Transverse colon (tissue), 4 donors: Measurements from ENCODE around the gene NT5C1A. TPM values are rescaled to one million over a fixed set of nuclear protein-coding genes. Genes with fewer than 3 reads are reported as not detected.
A peak's percentile ranks its signal among the peaks of the same experiment; 100 is the strongest.

Experiments used
- DNase-seq: peaks from one replicate; pipeline ENCODE4 v3.0.0-alpha.2; 2019
- H3K27ac ChIP-seq, 4 donors: fragments of 200-600 bp; sonication (generic); 2 replicates each; pipeline ENCODE4 v1.5.1; 2016 to 2018; ENCODE audit warnings: inconsistent platforms in 4 of 4
- H3K27me3 ChIP-seq: fragments of 200-600 bp; sonication (generic); 2 replicates; pipeline ENCODE4 v1.5.1; 2017; ENCODE audit warnings: inconsistent platforms
- H3K36me3 ChIP-seq, 4 donors: fragments of 200-600 bp; sonication (generic); 2 replicates each; pipeline ENCODE4 v1.5.1; 2017 to 2019; ENCODE audit warnings: inconsistent platforms in 4 of 4
- H3K4me1 ChIP-seq, 4 donors: fragments of 200-600 bp; sonication (generic); 2 replicates each; pipeline ENCODE4 v1.5.1; 2017 to 2020; ENCODE audit warnings: inconsistent platforms in 4 of 4
- H3K4me3 ChIP-seq, 4 donors: fragments of 200-600 bp; sonication (generic); 1 replicate in 1 of 4; 2 replicates in 3 of 4; pipeline versions ENCODE4 v1.5.1 to v1.6.1; 2017 to 2019; ENCODE audit warnings: inconsistent platforms in 4 of 4
- H3K9me3 ChIP-seq, 2 donors: fragments of 200-600 bp; sonication (generic); 2 replicates each; pipeline ENCODE4 v1.5.1; 2017 to 2019; ENCODE audit warnings: inconsistent platforms in 2 of 2
- EP300 ChIP-seq: sonication (generic); formaldehyde crosslinking; IDR thresholded peaks from one replicate; pipeline ENCODE4 v1.6.1; 2017; ENCODE audit warnings: antibody characterized with exemption, low read depth
- POLR2A ChIP-seq: fragments of 450-650 bp; IDR thresholded peaks from one replicate; pipeline ENCODE4 v1.6.1; 2016; ENCODE audit warnings: antibody characterized with exemption, mild to moderate bottlenecking, moderate library complexity
- POLR2AphosphoS5 ChIP-seq, 3 donors: sonication (generic); formaldehyde crosslinking; IDR thresholded peaks; one replicate each; pipeline ENCODE4 v1.6.1; 2016; ENCODE audit warnings: antibody characterized with exemption in 3 of 3
- WGBS, 2 donors: methylation state at CpG; one replicate each; pipeline ENCODE4 v1.1.5; 2018; ENCODE audit warnings: low coverage in 1 of 2; 5-methylcytosine and 5-hydroxymethylcytosine counted together
- in situ Hi-C, 4 donors: fragments of 200-750 bp; cut with MboI; loops; one replicate each; pipeline versions ENCODE4 v1.15.0 to v1.15.1; 2017; ENCODE audit warnings: low sequenced_read_pairs in 3 of 4, low pct_ligation_motif_present in 1 of 4, low pct_unique_long_range_greater_than_20kb in 1 of 4
- intact Hi-C: fragments of 100-400 bp; cut with DNase I; formaldehyde crosslinking; loops from one replicate; pipeline ENCODE4 v1.15.1; 2023; ENCODE audit warnings: low total_unique reads
- total RNA-seq, 4 donors: library from RNA; depleted of rRNA; stranded (reverse); fragments of >200 nt; gene quantifications; one replicate each; pipeline ENCODE4 v1.1.0, GENCODE V29; 2016
- TF ChIP-seq, protein P1 (sequence below), 5 experiments: fragments of 200-600 bp in 3 of 5; fragments of 450-650 bp in 2 of 5; sonication (generic) in 3 of 5; IDR thresholded peaks; 1 replicate in 2 of 5; 2 replicates in 3 of 5; pipeline ENCODE4 v1.5.1; 2016 to 2017; ENCODE audit warnings: antibody characterized with exemption in 5 of 5, inconsistent platforms in 3 of 5, mild to moderate bottlenecking in 2 of 5, moderate library complexity in 1 of 5

The NT5C1A gene
- total RNA-seq, 4 donors from 2014 or later = not detected

DNA sequence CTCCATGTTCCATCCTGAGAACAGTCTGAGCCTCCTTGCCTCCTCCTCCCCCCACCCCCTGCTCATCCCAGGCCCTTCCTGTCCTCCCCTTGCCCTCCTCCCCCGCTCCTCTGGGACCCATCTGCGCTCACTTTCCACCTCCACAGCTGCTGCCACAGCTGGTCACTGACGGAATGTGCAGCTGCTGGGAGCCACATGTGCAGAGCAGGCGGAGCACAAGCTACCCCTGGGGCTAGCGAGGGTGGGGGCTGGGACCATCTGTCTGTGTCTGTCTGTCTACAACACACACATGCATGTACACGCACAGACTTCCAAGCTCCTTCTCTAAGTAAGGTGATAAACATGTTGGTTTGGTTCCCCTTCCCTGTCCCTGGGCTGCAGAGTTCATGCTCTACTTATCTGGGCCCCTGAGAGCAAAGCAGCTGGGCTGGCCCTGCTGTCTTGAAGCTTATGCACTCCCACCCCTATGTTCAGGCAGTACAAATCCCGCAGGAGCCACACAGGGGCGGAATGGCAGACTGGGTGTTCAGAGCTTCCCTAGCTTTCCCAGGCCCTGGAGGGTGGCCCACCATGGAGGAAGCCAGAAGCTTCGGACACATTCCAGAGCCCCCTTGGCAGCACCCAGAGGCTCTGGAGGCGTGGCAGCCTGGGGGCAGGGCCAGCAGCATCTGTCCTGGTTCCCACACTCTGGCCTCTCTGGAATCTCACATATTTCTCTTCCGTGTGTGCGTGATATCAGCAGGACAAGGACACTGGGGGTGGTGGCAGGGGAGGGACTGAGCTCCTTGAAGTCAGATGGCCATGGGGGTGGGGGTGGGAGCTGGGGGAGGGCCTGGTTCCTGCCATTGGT is 25.4 kb downstream of the NT5C1A start:
- intact Hi-C loops (no loop called here), in situ Hi-C loops (no loop called here)
- Histone ChIP-seq H3K36me3 (no peaks in the 10 kb centered on the region), H3K4me3 (no peak overlapping the region), H3K4me1 (no peaks in the 10 kb centered on the region), H3K9me3 (no peaks in the 10 kb centered on the region), H3K27me3 (no peaks in the 10 kb centered on the region), H3K27ac (peak overlapping the region; percentile 33 to 62 (median 53))
- DNase-seq = peak; percentile 36
- TF ChIP-seq POLR2AphosphoS5 (IDR thresholded peaks at IDR 0.05) (peak; percentile 75 to 89 (median 89)), POLR2A (no peak)
- WGBS, 2 donors = 63% methylated on average over 12 of the region's 12 CpGs; no CpG with 5 or more reads in 1 of the 2 donors

DNA sequence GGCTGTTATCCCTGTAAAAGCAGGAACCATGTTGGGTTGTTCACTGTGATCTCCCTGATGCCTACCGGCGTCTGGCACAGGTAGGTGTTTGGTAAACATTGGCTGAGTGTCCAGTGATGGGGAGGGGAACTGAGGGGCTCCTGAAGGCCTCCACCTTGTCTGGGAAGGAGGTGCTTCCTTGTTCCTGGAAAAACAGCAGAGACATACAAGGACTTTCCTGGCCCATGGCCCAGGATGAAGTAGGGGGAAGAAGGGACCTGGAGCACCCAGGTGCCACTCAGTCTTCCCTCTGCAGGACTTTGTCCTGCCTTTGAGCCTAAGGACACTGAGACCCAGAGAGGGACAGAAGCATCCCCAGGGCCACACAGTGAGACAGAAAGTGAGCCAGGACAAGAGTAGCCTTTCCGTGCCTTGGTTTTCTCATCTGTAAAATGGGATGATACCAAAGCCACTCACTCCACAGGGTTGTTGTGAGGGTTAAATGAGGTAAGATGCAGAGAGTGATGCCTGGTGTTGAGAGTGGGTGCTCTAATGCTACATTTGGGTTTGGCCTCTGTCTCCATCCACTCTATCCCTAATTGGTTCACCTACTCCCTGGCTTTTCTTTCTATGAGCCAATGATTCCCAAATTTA is 26.4 kb downstream of the NT5C1A start:
- intact Hi-C loops = no loop called here
- no peak for DNase-seq
- TF ChIP-seq POLR2AphosphoS5 (IDR thresholded peaks at IDR 0.05) (no peak), POLR2A (no peak), EP300 (no peak)
- TF ChIP-seq, protein P1, sequence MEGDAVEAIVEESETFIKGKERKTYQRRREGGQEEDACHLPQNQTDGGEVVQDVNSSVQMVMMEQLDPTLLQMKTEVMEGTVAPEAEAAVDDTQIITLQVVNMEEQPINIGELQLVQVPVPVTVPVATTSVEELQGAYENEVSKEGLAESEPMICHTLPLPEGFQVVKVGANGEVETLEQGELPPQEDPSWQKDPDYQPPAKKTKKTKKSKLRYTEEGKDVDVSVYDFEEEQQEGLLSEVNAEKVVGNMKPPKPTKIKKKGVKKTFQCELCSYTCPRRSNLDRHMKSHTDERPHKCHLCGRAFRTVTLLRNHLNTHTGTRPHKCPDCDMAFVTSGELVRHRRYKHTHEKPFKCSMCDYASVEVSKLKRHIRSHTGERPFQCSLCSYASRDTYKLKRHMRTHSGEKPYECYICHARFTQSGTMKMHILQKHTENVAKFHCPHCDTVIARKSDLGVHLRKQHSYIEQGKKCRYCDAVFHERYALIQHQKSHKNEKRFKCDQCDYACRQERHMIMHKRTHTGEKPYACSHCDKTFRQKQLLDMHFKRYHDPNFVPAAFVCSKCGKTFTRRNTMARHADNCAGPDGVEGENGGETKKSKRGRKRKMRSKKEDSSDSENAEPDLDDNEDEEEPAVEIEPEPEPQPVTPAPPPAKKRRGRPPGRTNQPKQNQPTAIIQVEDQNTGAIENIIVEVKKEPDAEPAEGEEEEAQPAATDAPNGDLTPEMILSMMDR (IDR thresholded peaks at IDR 0.05) = no peak
- 65 to 83% methylated on average over 1 to 3 of the region's 3 CpGs for WGBS, 2 donors
- Histone ChIP-seq H3K4me3 (no peak overlapping the region), H3K36me3 (no peaks in the 10 kb centered on the region), H3K27me3 (peaks cover under 1% of the 10 kb centered on the region), H3K9me3 (no peaks in the 10 kb centered on the region), H3K4me1 (no peaks in the 10 kb centered on the region), H3K27ac (peak overlapping the region in 3 of 4 donors; percentile 36 to 62 (median 54))
- in situ Hi-C loops = no loop called here

GRCh38 chr1:39643705-39644104 is 28.2 kb downstream of the NT5C1A start:
- Histone ChIP-seq H3K27me3 (peaks cover 19% of the 10 kb centered on the region), H3K4me1 (peaks cover 0 to 10% (median 0%) of the 10 kb centered on the region in 4 donors), H3K9me3 (no peaks in the 10 kb centered on the region), H3K27ac (no peak overlapping the region), H3K4me3 (no peak overlapping the region), H3K36me3 (no peaks in the 10 kb centered on the region)
- in situ Hi-C loops = no loop called here
- WGBS, 2 donors = 75 to 83% methylated on average over 3 of the region's 3 CpGs
- intact Hi-C loops = no loop called here
- no peak for DNase-seq
- no peak for TF ChIP-seq EP300
- no peak for TF ChIP-seq POLR2AphosphoS5 (IDR thresholded peaks at IDR 0.05)
- TF ChIP-seq, protein P1 (IDR thresholded peaks at IDR 0.05) = no peak
- no peak for TF ChIP-seq POLR2A

DNA sequence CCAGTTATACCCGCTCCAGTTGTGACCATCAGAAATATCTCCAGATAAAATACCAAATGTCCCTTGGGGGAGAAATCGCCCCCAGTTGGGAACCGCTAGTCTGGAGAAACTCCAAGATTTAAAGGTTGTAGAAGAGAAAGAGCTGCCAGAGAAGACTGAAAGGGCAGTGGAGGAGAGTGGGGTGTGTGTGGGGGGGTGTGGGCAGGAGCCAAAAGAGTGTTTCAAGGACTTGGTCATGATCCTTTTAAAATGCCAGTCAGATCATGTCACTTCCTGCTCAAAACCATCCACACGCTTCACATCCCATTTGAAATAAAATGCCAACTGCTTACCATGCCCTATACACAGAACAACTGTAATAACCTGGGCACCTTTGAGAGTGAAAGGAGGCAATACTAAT is 29.1 kb downstream of the NT5C1A start:
- Histone ChIP-seq H3K4me1 (peaks cover 0 to 10% (median 0%) of the 10 kb centered on the region in 4 donors), H3K27ac (no peak overlapping the region), H3K9me3 (no peaks in the 10 kb centered on the region), H3K27me3 (peaks cover 24% of the 10 kb centered on the region), H3K4me3 (no peak overlapping the region), H3K36me3 (no peaks in the 10 kb centered on the region)
- in situ Hi-C loops = no loop called here
- DNase-seq = no peak
- intact Hi-C loops = no loop called here
- TF ChIP-seq EP300 = no peak
- TF ChIP-seq POLR2A = no peak
- TF ChIP-seq POLR2AphosphoS5 (IDR thresholded peaks at IDR 0.05) = no peak
- TF ChIP-seq, protein P1 (IDR thresholded peaks at IDR 0.05) = no peak
- WGBS, 2 donors = 81% methylated on average over 4 of the region's 4 CpGs; no CpG with 5 or more reads in 1 of the 2 donors
